Measurements from ENCODE around the gene CCDC7.

DNA sequence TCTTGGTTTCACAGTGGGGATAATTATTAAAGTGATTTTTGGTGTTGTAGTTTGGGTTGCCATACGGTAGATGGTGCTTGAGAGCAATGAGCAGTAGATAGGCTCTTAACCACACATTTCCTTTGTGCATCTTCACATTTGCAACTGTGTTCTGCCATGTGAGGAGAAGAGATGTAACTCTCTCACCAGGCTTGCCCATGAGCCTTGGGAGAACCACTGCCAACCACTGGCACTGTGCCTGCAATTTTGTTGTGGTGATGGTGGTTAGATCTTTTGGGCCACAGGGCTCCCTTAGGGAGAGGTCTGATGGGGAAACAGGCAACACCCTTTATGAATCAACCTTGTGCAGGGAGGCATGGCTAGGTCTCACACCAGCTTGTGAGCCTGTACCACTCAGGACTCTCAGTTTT, 204.3 kb downstream of the CCDC7 start:
- TF ChIP-seq POLR2AphosphoS5 (IDR thresholded peaks at IDR 0.05; ENCODE audit: low read depth, low read length) (no peak), POLR2A (IDR thresholded peaks at IDR 0.05; ENCODE audit: low read depth, low read length) (no peak), TAF1 (IDR thresholded peaks at IDR 0.05; ENCODE audit: borderline replicate concordance, low read depth, low read length) (no peak)

Measured in GM12892 (cell line).